Karpas-422 (cell line): ENCODE measurements around the gene BTBD17. TPM values are rescaled to one million over a fixed set of nuclear protein-coding genes. Genes with fewer than 3 reads are reported as not detected.

Experiments
- DNase-seq: peaks from one replicate; pipeline ENCODE4 v3.0.0-alpha.2; 2015
- H2AFZ ChIP-seq: fragments of 200-600 bp; sonication (generic); 2 replicates; pipeline ENCODE4 v1.6.1; 2014; ENCODE audit warnings: antibody characterized with exemption, low read length, mixed read lengths
- H3K27ac ChIP-seq: fragments of 200-600 bp; sonication (generic); 2 replicates; pipeline ENCODE4 v1.5.1; 2014; ENCODE audit warnings: mild to moderate bottlenecking, low read length, moderate library complexity
- H3K27me3 ChIP-seq: fragments of 200-600 bp; sonication (generic); 2 replicates; pipeline ENCODE4 v1.6.1; 2014; ENCODE audit warnings: low read length, mixed read lengths
- H3K36me3 ChIP-seq: fragments of 200-600 bp; sonication (generic); 2 replicates; pipeline ENCODE4 v1.6.1; 2014; ENCODE audit warnings: low read length, mixed read lengths; ENCODE audit not compliant: insufficient read depth
- H3K4me1 ChIP-seq: fragments of 200-600 bp; sonication (generic); 2 replicates; pipeline ENCODE4 v1.6.1; 2014; ENCODE audit warnings: mild to moderate bottlenecking, low read length, mixed read lengths
- H3K4me2 ChIP-seq: fragments of 200-600 bp; sonication (generic); 2 replicates; pipeline ENCODE4 v1.6.1; 2014; ENCODE audit warnings: low read length, low read depth, mild to moderate bottlenecking; ENCODE audit not compliant: poor library complexity, severe bottlenecking
- H3K4me3 ChIP-seq: fragments of 200-600 bp; sonication (generic); 2 replicates; pipeline ENCODE4 v1.5.1; 2014; ENCODE audit warnings: mild to moderate bottlenecking, antibody characterized with exemption, low read length, mixed read lengths
- H3K79me2 ChIP-seq: fragments of 200-600 bp; sonication (generic); 2 replicates; pipeline ENCODE4 v1.6.1; 2014; ENCODE audit warnings: mild to moderate bottlenecking, low read length, mixed read lengths
- H3K9ac ChIP-seq: fragments of 200-600 bp; sonication (generic); 2 replicates; pipeline ENCODE4 v1.6.0; 2014; ENCODE audit warnings: low read length
- H3K9me2 ChIP-seq: fragments of 200-600 bp; sonication (generic), shearing (Covaris generic); replicated peaks from 2 replicates; pipeline ENCODE4 v1.6.0; 2014; ENCODE audit warnings: mild to moderate bottlenecking, low read length, moderate library complexity; ENCODE audit not compliant: insufficient read depth
- H3K9me3 ChIP-seq: fragments of 300-700, 200-600 bp; sonication (generic); 2 replicates; pipeline ENCODE4 v1.6.1; 2014; ENCODE audit warnings: low read length, mixed read lengths
- H4K20me1 ChIP-seq: fragments of 200-600 bp; sonication (generic); 2 replicates; pipeline ENCODE4 v1.6.1; 2014; ENCODE audit warnings: mild to moderate bottlenecking, antibody characterized with exemption, low read length, low read depth; ENCODE audit not compliant: insufficient read depth
- total RNA-seq: library from RNA; depleted of rRNA; stranded (reverse); fragments of >200 nt; shearing (Covaris generic); gene quantifications from 2 replicates; pipeline ENCODE4 v1.2.3, GENCODE V29; 2014; ENCODE audit warnings: low replicate concordance

BTBD17 gene
- total RNA-seq, 1 experiment from 2014 or later = not detected

GRCh38 chr17:74390680-74391653 is 29.3 kb upstream of the BTBD17 start:
- Histone ChIP-seq H3K9ac (no peak overlapping the region), H3K27me3 (no peaks in the 10 kb centered on the region), H3K79me2 (no peaks in the 10 kb centered on the region), H3K4me3 (no peak overlapping the region), H3K9me3 (no peaks in the 10 kb centered on the region), H3K4me1 (no peaks in the 10 kb centered on the region), H3K36me3 (no peaks in the 10 kb centered on the region), H3K9me2 (no peaks in the 10 kb centered on the region), H3K27ac (no peak overlapping the region), H3K4me2 (no peak overlapping the region), H2AFZ (no peak overlapping the region), H4K20me1 (no peaks in the 10 kb centered on the region)
- DNase-seq = no peak

DNA sequence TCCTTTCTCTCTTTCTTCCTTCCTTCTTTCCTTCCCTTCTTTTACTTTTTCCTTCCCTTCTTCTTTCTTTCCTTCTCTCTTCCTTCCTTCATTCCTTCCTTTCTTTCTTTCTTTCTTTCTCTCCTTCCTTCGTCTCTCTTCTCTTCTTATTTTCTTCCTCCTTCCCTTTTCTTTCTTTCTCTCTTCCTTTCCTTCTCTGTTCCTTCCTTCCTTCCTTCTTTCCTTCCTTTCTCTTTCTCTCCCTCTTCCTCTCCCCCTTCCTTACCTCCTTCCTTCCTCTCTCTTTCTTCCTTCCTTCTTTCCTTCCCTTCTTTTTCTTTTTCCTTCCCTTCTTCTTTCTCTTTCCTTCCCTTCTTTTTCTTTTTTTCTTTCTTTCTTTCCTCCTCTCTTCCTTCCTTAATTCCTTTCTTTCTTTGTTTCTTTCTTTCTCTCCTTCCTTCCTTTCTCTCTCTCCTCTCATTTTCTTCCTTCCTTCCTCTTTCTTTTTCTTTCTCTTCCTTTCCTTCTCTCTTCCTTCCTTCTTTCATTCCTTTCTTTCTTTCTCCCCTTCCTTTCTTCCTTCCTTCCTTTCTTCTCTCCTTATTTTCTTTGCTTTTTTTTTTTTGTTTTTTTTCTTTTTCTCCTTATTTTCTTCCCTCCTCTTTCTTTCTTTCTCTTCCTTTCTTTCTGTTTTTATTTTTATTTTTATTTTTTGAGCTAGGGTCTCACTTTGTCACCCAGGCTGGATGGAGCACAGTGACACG is 28.4 kb upstream of the BTBD17 start:
- H3K27ac ChIP-seq = no peak overlapping the region
- H3K9me3 ChIP-seq = no peaks in the 10 kb centered on the region
- no peaks in the 10 kb centered on the region for H3K9me2 ChIP-seq
- H4K20me1 ChIP-seq = no peaks in the 10 kb centered on the region
- no peak overlapping the region for H3K9ac ChIP-seq
- no peak overlapping the region for H3K4me2 ChIP-seq
- H3K36me3 ChIP-seq = no peaks in the 10 kb centered on the region
- no peaks in the 10 kb centered on the region for H3K4me1 ChIP-seq
- no peak for DNase-seq
- H3K79me2 ChIP-seq = no peaks in the 10 kb centered on the region
- no peaks in the 10 kb centered on the region for H3K27me3 ChIP-seq
- H3K4me3 ChIP-seq = no peak overlapping the region
- no peak overlapping the region for H2AFZ ChIP-seq

DNA sequence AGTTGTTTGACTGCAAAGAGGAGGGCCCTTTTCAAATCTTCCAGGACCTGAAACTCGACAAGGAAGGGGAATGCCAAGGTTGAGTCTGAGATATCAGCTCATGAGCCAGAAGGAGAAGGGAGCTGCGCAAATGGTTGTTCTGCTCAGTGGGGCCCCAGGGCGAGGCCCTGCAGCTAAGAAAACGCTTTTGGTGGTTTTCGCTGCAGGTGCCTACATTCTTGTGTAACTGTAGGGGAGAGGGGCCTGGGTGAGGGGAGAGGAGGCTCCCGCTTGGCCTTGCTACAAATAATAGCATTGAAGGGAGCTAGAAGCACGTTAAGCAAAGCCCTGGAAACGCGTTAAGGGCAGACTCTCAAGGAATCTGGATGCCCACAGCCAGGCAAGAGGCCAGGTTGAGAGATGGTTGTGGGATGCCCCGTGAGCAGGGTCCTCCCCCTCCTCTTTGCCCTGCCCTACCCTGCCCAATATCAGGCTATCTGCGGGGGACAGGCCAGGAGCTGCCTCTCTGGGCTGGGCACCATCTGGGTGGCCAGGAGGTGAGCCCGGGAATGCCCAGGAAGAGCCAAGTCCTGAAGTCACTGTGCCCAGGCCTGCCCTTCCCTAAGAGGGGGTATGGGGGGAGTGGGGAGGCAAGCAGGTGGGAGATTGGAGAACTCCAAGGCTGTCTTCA is 27.6 kb upstream of the BTBD17 start:
- Histone ChIP-seq H3K9me2 (no peaks in the 10 kb centered on the region), H3K4me3 (no peak overlapping the region), H3K4me2 (no peak overlapping the region), H3K9me3 (no peaks in the 10 kb centered on the region), H3K79me2 (no peaks in the 10 kb centered on the region), H3K9ac (no peak overlapping the region), H3K27ac (no peak overlapping the region), H3K4me1 (no peaks in the 10 kb centered on the region), H2AFZ (no peak overlapping the region), H3K27me3 (no peaks in the 10 kb centered on the region), H4K20me1 (no peaks in the 10 kb centered on the region), H3K36me3 (no peaks in the 10 kb centered on the region)
- DNase-seq = no peak

- no peak overlapping the region for H3K27ac ChIP-seq
- no peak overlapping the region for H3K9ac ChIP-seq
- H3K79me2 ChIP-seq = no peaks in the 10 kb centered on the region
- H3K9me3 ChIP-seq = no peaks in the 10 kb centered on the region
- no peaks in the 10 kb centered on the region for H3K9me2 ChIP-seq
- no peak for DNase-seq
- H3K4me1 ChIP-seq = no peaks in the 10 kb centered on the region
- no peak overlapping the region for H3K4me2 ChIP-seq
- no peaks in the 10 kb centered on the region for H4K20me1 ChIP-seq
- no peak overlapping the region for H3K4me3 ChIP-seq
- H3K27me3 ChIP-seq = no peaks in the 10 kb centered on the region
- no peaks in the 10 kb centered on the region for H3K36me3 ChIP-seq
- no peak overlapping the region for H2AFZ ChIP-seq
These were observed 25.9 kb upstream of the BTBD17 start for GRCh38 chr17:74387365-74388218.

DNA sequence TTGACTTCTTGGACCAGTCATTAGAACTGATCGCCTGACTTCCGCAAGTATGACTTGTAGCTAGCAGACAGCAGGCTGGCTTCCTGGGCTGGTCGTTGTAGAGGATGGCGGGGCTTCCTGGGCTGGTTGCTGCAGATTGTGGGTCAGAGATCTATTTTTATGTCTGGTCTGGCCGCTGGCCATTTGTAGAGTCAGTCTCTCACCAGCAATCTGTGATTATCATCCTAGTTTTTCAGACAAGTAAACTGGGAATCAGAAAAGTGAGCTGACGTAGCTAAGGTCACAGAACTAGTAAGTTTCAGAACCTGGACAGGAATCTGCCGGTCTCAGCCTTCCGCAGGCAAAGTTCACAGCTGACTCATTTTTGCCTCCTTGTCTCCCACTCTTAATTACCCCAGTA is 24.7 kb upstream of the BTBD17 start:
- Histone ChIP-seq H3K4me3 (no peak overlapping the region), H3K9me2 (no peaks in the 10 kb centered on the region), H3K9ac (no peak overlapping the region), H2AFZ (no peak overlapping the region), H3K79me2 (no peaks in the 10 kb centered on the region), H4K20me1 (no peaks in the 10 kb centered on the region), H3K27ac (no peak overlapping the region), H3K4me2 (no peak overlapping the region), H3K4me1 (no peaks in the 10 kb centered on the region), H3K27me3 (no peaks in the 10 kb centered on the region), H3K36me3 (no peaks in the 10 kb centered on the region), H3K9me3 (no peaks in the 10 kb centered on the region)
- no peak for DNase-seq

- Histone ChIP-seq H2AFZ (no peak overlapping the region), H3K27me3 (no peaks in the 10 kb centered on the region), H3K9ac (no peak overlapping the region), H3K9me3 (no peaks in the 10 kb centered on the region), H3K9me2 (no peaks in the 10 kb centered on the region), H3K4me2 (no peak overlapping the region), H3K4me1 (no peaks in the 10 kb centered on the region), H3K4me3 (no peak overlapping the region), H4K20me1 (no peaks in the 10 kb centered on the region), H3K36me3 (no peaks in the 10 kb centered on the region), H3K27ac (no peak overlapping the region), H3K79me2 (no peaks in the 10 kb centered on the region)
- DNase-seq = no peak
These were observed 23.5 kb upstream of the BTBD17 start for GRCh38 chr17:74385201-74385600.

DNA sequence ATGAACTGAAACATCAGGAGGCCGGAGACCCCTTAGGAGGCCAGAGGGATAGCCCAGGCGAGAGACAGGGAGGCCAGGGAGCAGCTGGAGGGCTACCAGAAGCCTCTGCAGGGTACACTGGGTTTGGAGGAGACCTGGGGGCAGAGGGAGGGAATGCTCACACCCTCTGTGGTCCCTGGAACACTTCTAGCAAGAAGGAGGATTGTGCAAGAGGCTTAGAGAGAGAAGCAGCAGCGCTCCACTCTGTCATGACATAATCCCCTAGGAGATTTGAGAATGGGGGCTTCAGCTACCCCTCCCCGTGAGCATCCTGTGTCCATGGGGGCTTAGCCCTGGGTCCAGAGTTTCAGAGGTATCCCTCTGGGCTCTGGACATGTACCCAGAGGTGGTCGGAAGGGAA is 21.5 kb upstream of the BTBD17 start:
- H2AFZ ChIP-seq = no peak overlapping the region
- H3K4me1 ChIP-seq = no peaks in the 10 kb centered on the region
- no peak for DNase-seq
- no peak overlapping the region for H3K4me2 ChIP-seq
- H3K36me3 ChIP-seq = no peaks in the 10 kb centered on the region
- no peaks in the 10 kb centered on the region for H3K79me2 ChIP-seq
- no peaks in the 10 kb centered on the region for H4K20me1 ChIP-seq
- no peaks in the 10 kb centered on the region for H3K9me2 ChIP-seq
- H3K9ac ChIP-seq = no peak overlapping the region
- H3K27ac ChIP-seq = no peak overlapping the region
- H3K27me3 ChIP-seq = no peaks in the 10 kb centered on the region
- no peak overlapping the region for H3K4me3 ChIP-seq
- H3K9me3 ChIP-seq = no peaks in the 10 kb centered on the region
